ENCODE results near the gene ZNF3.

DNA sequence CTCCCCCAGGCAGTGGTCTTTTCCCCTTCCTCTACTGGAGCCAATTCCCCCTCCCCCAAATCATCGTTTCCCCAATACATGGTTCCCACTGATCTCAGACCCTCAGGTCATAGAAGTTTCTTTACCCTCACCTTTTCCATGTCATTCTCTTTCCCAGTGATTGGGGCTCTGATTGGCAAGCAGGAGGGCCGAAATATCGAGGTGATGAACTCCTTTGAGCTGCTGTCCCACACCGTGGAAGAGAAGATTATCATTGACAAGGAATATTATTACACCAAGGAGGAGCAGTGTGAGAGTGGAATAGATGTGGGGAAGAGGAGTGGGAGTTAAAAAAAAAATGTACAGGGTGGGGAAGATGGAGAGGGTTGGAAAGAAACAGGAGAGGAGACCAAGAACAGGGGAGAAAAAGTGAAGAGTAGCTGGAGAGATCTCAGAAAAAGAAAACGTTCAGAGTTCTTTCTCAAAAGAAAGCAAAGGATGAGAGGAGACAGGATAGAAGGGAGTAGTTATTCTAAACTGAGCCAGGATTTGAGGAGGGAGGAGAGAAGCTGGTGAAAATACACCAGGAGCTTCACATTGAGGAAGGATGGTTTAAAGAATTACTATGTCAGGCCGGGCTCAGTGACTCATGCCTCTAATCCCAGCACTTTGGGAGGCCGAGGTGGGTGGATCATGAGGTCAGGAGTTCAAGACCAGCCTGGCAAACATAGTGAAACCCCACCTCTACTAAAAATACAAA lies 8.1 kb upstream of the ZNF3 start:
- TF ChIP-seq ESRRG (CRISPR knock-in tag; IDR thresholded peaks at IDR 0.05) (no peak), OSR1 (CRISPR knock-in tag; IDR thresholded peaks at IDR 0.05) (no peak), ZFP3 (CRISPR knock-in tag; IDR thresholded peaks at IDR 0.05) (no peak), RARB (CRISPR knock-in tag; IDR thresholded peaks at IDR 0.05) (no peak), ZFP30 (CRISPR knock-in tag; IDR thresholded peaks at IDR 0.05) (no peak)
- TF ChIP-seq, protein P1, sequence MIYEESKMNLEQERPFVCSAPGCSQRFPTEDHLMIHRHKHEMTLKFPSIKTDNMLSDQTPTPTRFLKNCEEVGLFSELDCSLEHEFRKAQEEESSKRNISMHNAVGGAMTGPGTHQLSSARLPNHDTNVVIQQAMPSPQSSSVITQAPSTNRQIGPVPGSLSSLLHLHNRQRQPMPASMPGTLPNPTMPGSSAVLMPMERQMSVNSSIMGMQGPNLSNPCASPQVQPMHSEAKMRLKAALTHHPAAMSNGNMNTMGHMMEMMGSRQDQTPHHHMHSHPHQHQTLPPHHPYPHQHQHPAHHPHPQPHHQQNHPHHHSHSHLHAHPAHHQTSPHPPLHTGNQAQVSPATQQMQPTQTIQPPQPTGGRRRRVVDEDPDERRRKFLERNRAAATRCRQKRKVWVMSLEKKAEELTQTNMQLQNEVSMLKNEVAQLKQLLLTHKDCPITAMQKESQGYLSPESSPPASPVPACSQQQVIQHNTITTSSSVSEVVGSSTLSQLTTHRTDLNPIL (CRISPR knock-in tag; IDR thresholded peaks at IDR 0.05; ENCODE audit: low read depth) = no peak

Measured in SK-N-SH treated with all-trans-retinoic acid at 6 μM for 48 hours (cell line).